Left lung (tissue), 14 donors: ENCODE results near the gene TLK2. TPM values are rescaled to one million over a fixed set of nuclear protein-coding genes. Genes with fewer than 3 reads are reported as not detected.
"Not testable (repeated sequence)": the region's sequence is repeated elsewhere in the genome, so short reads cannot be mapped to it uniquely, and the experiment has no call there.

ENCODE experiments used
- ATAC-seq: fragments of 200-7000 bp; cut with Tn5 transposase; one replicate; pipeline ENCODE4 v1.9.1; 2020; ENCODE audit warnings: moderate library complexity
- DNase-seq, 4 donors: peaks; one replicate each; pipeline ENCODE4 v3.0.0-alpha.2; 2013 to 2020
- H3K27ac ChIP-seq, 2 donors: fragments of 200-600 bp; sonication (generic) in 1 of 2; one replicate each; pipeline versions ENCODE4 v1.5.0 to v1.8.0; 2020 to 2021
- H3K27me3 ChIP-seq, 2 donors: fragments of 200-600 bp; sonication (generic) in 1 of 2; one replicate each; pipeline versions ENCODE4 v1.5.0 to v1.8.0; 2020 to 2021
- H3K36me3 ChIP-seq, 2 donors: fragments of 200-600 bp; sonication (generic) in 1 of 2; one replicate each; pipeline versions ENCODE4 v1.5.0 to v1.8.0; 2020 to 2021
- H3K4me1 ChIP-seq, 2 donors: fragments of 200-600 bp; one replicate each; pipeline ENCODE4 v1.8.0; 2021
- H3K4me3 ChIP-seq, 2 donors: fragments of 200-600 bp; sonication (generic) in 1 of 2; one replicate each; pipeline versions ENCODE4 v1.5.0 to v1.8.0; 2020 to 2021; ENCODE audit warnings: mild to moderate bottlenecking in 1 of 2
- H3K9me3 ChIP-seq, 2 donors: fragments of 200-600 bp; sonication (generic) in 1 of 2; one replicate each; pipeline versions ENCODE4 v1.5.0 to v1.8.0; 2020 to 2021
- CTCF ChIP-seq, 2 donors: fragments of 200-600 bp; sonication (generic) in 1 of 2; IDR thresholded peaks; one replicate each; pipeline versions ENCODE4 v1.5.0 to v1.8.0; 2021; ENCODE audit warnings: antibody characterized with exemption in 2 of 2
- intact Hi-C, 2 donors: fragments of 100-400 bp; cut with DNase I; formaldehyde crosslinking; loops; one replicate each; pipeline versions ENCODE4 v1.11.2 to v1.14.2; 2022
- long read RNA-seq, 12 donors: library from polyadenylated mRNA in 2 of 12; unstranded in 2 of 12; transcript quantifications; one replicate each; pipeline ENCODE4 v2.0.0 and lab custom pipeline, GENCODE V29; 2019 to 2026
- polyA plus RNA-seq, 6 donors: library from polyadenylated mRNA; unstranded; fragments of 120-200 nt; gene quantifications; one replicate each; pipeline ENCODE4 v1.2.1, GENCODE V29; 2013; ENCODE audit not compliant: insufficient read length in 6 of 6
- total RNA-seq, 2 donors: library from RNA; stranded (reverse); fragmentation: NEBNext Ultra II Directional; extraction: Animal tissue kit (Norgen Biotek cat#: 25700); gene quantifications; one replicate each; pipeline ENCODE4 v1.2.1, GENCODE V29; 2021
- donor health status: DM: no; HTN: yes; CAD: no.
- donor health status: DM: no; HTN: no; CAD: no.

TLK2 gene
- total RNA-seq (10 to 100 TPM; 32.2 to 34.7 TPM), polyA plus RNA-seq (10 to 100 TPM; 68.5 to 75.0 (median 70.0) TPM)
- long read RNA-seq, donor 1, transcript TLK2-208 (1 exons, 3,536 nt): major isoform, 17 of 28 reads
- long read RNA-seq, donor 1, partial matches to known transcripts: 10 of 28 reads
- long read RNA-seq, donor 1, other reads (novel, unspliced or antisense): 0 of 28 reads
- long read RNA-seq, donor 2, transcript TLK2-208 (1 exons, 3,536 nt): major isoform, 15 of 22 reads
- long read RNA-seq, donor 2, partial matches to known transcripts: 5 of 22 reads
- long read RNA-seq, donor 2, other reads (novel, unspliced or antisense): 0 of 22 reads
- long read RNA-seq, donor 3, partial matches to known transcripts: 0 of 5 reads
- long read RNA-seq, donor 3, other reads (novel, unspliced or antisense): 0 of 5 reads
- long read RNA-seq, donor 4, partial matches to known transcripts: 2 of 2 reads
- long read RNA-seq, donor 4, other reads (novel, unspliced or antisense): 0 of 2 reads
- long read RNA-seq, donor 5, transcript TLK2-208 (1 exons, 3,536 nt): major isoform, 9 of 15 reads
- long read RNA-seq, donor 5, partial matches to known transcripts: 5 of 15 reads
- long read RNA-seq, donor 5, other reads (novel, unspliced or antisense): 0 of 15 reads
- long read RNA-seq, donor 6, transcript TLK2-208 (1 exons, 3,536 nt): major isoform, 11 of 14 reads
- long read RNA-seq, donor 6, partial matches to known transcripts: 0 of 14 reads
- long read RNA-seq, donor 6, other reads (novel, unspliced or antisense): 0 of 14 reads
- long read RNA-seq, donor 7, partial matches to known transcripts: 0 of 3 reads
- long read RNA-seq, donor 7, other reads (novel, unspliced or antisense): 0 of 3 reads
- long read RNA-seq, donor 8, transcript TLK2-208 (1 exons, 3,536 nt): major isoform, 10 of 10 reads
- long read RNA-seq, donor 8, partial matches to known transcripts: 0 of 10 reads
- long read RNA-seq, donor 8, other reads (novel, unspliced or antisense): 0 of 10 reads
- long read RNA-seq, donor 9, partial matches to known transcripts: 0 of 1 reads
- long read RNA-seq, donor 9, other reads (novel, unspliced or antisense): 0 of 1 reads
- long read RNA-seq, donor 10: 0 reads
- long read RNA-seq, donor 11: 0 reads
- long read RNA-seq, donor 12, transcript TLK2-208 (1 exons, 3,536 nt): major isoform, 15 of 15 reads
- long read RNA-seq, donor 12, partial matches to known transcripts: 0 of 15 reads
- long read RNA-seq, donor 12, other reads (novel, unspliced or antisense): 0 of 15 reads

DNA sequence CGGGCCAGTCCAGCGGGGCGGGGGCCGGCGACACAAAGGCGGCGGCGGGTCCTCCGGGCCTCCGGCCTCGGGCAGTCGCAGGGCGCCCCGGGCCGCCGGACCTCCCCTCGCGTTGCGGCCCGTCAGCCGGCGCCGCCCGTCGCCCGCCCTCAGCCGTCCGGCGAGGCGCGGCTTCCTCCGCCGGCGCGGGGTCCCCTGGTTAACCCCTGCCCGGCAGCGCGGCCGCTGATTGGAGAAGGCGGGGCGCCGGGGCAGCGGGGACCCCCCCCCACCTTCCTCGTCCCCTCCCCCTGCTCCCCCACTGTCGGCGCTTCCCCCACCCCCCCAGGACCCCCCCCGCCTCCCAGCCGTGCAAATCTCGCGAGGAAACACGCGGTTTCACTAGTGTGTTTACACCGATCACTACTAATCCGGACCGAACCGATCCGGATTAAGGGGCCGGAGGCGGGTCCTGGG is at the start of gene TLK2:
Gene TLK2, plus strand, starts transcription at position 402 of the 456 bp plus-strand sequence. CDS start 2,301 bp downstream, outside the sequence.
- DNase-seq (peak; percentile 68 to 93 (median 87)), ATAC-seq (peak; percentile 87)
- Histone ChIP-seq H3K36me3 (peaks cover 0 to 11% of the 10 kb centered on the region in 2 donors), H3K27ac (peak within 1 kb of the TSS; percentile 88 to 91), H3K27me3 (no peaks in the 10 kb centered on the region), H3K9me3 (no peaks in the 10 kb centered on the region), H3K4me1 (peaks cover 3 to 38% of the 10 kb centered on the region in 2 donors), H3K4me3 (peak within 1 kb of the TSS; percentile 55 to 64)
- TF ChIP-seq CTCF (IDR thresholded peaks at IDR 0.05): no peak
- intact Hi-C loops: no loop called here

DNA sequence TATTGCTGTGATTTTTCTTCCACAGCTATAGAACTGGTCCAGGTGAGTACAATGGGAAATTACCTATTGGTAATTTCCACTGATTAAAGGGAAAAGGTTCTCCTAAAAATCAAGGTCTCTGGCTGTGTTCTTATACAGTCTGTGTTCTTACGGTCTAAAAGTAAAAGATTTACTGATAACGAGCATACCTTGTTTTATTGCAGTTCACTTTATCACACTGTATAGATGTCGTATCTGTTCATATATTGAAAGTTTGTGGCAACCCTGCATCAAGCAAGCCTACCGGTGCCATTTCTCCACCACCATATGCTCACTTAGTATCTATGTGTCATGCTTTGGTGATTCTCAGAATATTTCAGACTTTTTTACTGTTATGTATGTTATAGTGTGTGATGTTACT is 43.4 kb upstream of the TLK2 start:
- H3K4me3 ChIP-seq, H3K27me3 ChIP-seq, DNase-seq, H3K9me3 ChIP-seq, ATAC-seq, H3K4me1 ChIP-seq, intact Hi-C loops, H3K27ac ChIP-seq: not testable (repeated sequence)
- H3K36me3 ChIP-seq: peaks cover 0 to 38% of the 10 kb centered on the region in 2 donors

DNA sequence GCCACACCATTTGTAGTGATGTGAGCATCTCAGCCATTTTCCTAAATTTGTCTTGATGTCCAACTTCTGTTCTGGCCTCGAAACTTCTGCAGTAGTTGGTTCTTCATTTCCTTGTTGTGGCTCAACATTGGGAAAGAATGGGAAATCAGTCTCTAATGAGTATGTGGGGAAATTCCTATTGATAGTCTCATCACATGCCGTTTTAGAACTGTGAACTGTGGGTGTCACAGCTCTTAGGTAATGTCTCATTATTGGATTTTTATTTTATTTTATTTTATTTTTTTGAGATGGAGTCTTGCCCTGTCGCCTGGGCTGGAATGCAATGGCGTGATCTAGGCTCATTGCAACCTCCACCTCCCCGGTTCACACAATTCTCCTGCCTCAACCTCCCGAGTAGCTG is 37.4 kb upstream of the TLK2 start:
- ATAC-seq, H3K27me3 ChIP-seq, H3K4me3 ChIP-seq, intact Hi-C loops, H3K27ac ChIP-seq, H3K4me1 ChIP-seq, H3K9me3 ChIP-seq, DNase-seq: not testable (repeated sequence)
- peaks cover 0 to 73% of the 10 kb centered on the region in 2 donors for H3K36me3 ChIP-seq

GRCh38 chr17:62444063-62444462 is 34.6 kb upstream of the TLK2 start:
- peaks cover 0 to 90% of the 10 kb centered on the region in 2 donors for H3K36me3 ChIP-seq

GRCh38 chr17:62445791-62446190 is 32.8 kb upstream of the TLK2 start:
- not testable (repeated sequence) for DNase-seq, ATAC-seq
- H3K36me3 ChIP-seq: peaks cover 0 to 93% of the 10 kb centered on the region in 2 donors

More at GRCh38 chr17:62444063-62444462, 34.6 kb upstream of the TLK2 start:
- ATAC-seq (no peak), DNase-seq (no peak)
- H3K27ac ChIP-seq: no peak overlapping the region
- no peaks in the 10 kb centered on the region for H3K27me3 ChIP-seq
- H3K4me1 ChIP-seq: no peaks in the 10 kb centered on the region
- H3K4me3 ChIP-seq: no peak overlapping the region
- no peak for TF ChIP-seq CTCF (IDR thresholded peaks at IDR 0.05)
- no peaks in the 10 kb centered on the region for H3K9me3 ChIP-seq
- intact Hi-C loops: no loop called here

GRCh38 chr17:62452195-62452594 is 26.4 kb upstream of the TLK2 start:
- intact Hi-C loops, ATAC-seq: not testable (repeated sequence)

More at GRCh38 chr17:62445791-62446190, 32.8 kb upstream of the TLK2 start:
- H3K9me3 ChIP-seq, intact Hi-C loops, H3K4me3 ChIP-seq, H3K27ac ChIP-seq, H3K4me1 ChIP-seq, H3K27me3 ChIP-seq: not testable (repeated sequence)

GRCh38 chr17:62453041-62453440 is 25.6 kb upstream of the TLK2 start:
- ATAC-seq, DNase-seq, intact Hi-C loops: not testable (repeated sequence)

More at GRCh38 chr17:62452195-62452594, 26.4 kb upstream of the TLK2 start:
- not testable (repeated sequence) for H3K27me3 ChIP-seq, H3K4me3 ChIP-seq, H3K4me1 ChIP-seq, H3K9me3 ChIP-seq, H3K27ac ChIP-seq, DNase-seq
- peaks cover 0 to 30% of the 10 kb centered on the region in 2 donors for H3K36me3 ChIP-seq

GRCh38 chr17:62453656-62454055 is 25.0 kb upstream of the TLK2 start:
- intact Hi-C loops, H3K27ac ChIP-seq, ATAC-seq, H3K4me3 ChIP-seq, H3K4me1 ChIP-seq, DNase-seq, H3K27me3 ChIP-seq, H3K9me3 ChIP-seq: not testable (repeated sequence)
- H3K36me3 ChIP-seq: peaks cover 0 to 15% of the 10 kb centered on the region in 2 donors

More at GRCh38 chr17:62453041-62453440, 25.6 kb upstream of the TLK2 start:
- not testable (repeated sequence) for H3K4me1 ChIP-seq, H3K27me3 ChIP-seq, H3K4me3 ChIP-seq, H3K27ac ChIP-seq, H3K9me3 ChIP-seq
- peaks cover 0 to 22% of the 10 kb centered on the region in 2 donors for H3K36me3 ChIP-seq

GRCh38 chr17:62454111-62454510 is 24.5 kb upstream of the TLK2 start:
- H3K9me3 ChIP-seq, H3K4me3 ChIP-seq, DNase-seq, H3K4me1 ChIP-seq, ATAC-seq, H3K27ac ChIP-seq, H3K27me3 ChIP-seq, intact Hi-C loops: not testable (repeated sequence)
- H3K36me3 ChIP-seq: peaks cover 0 to 11% of the 10 kb centered on the region in 2 donors
